ENCODE results near the gene NPM1.

Gene NPM1

GRCh38 chr5:171428168-171428696 lies 40.6 kb downstream of the NPM1 start:
- no peak for DNase-seq (ENCODE audit: low spot score)

GRCh38 chr5:171428809-171429542 lies 41.3 kb downstream of the NPM1 start:
- DNase-seq (ENCODE audit: low spot score) = no peak

GRCh38 chr5:171429543-171429910 lies 41.9 kb downstream of the NPM1 start:
- no peak for DNase-seq (ENCODE audit: low spot score)

- no peak for DNase-seq (ENCODE audit: low spot score)
Observed at GRCh38 chr5:171431251-171431777, 43.7 kb downstream of the NPM1 start.

- no peak for DNase-seq (ENCODE audit: low spot score)
Observed at GRCh38 chr5:171432076-171432475, 44.4 kb downstream of the NPM1 start.

- no peak for DNase-seq (ENCODE audit: low spot score)
Observed at GRCh38 chr5:171432583-171433351, 45.1 kb downstream of the NPM1 start.

GRCh38 chr5:171433352-171433698 lies 45.7 kb downstream of the NPM1 start:
- no peak for DNase-seq (ENCODE audit: low spot score)

- DNase-seq (ENCODE audit: low spot score) = no peak
Observed at GRCh38 chr5:171433982-171434676, 46.5 kb downstream of the NPM1 start.

GRCh38 chr5:171434874-171435273 lies 47.2 kb downstream of the NPM1 start:
- no peak for DNase-seq (ENCODE audit: low spot score)

GRCh38 chr5:171435908-171436307 lies 48.3 kb downstream of the NPM1 start:
- DNase-seq (ENCODE audit: low spot score) = no peak

- no peak for DNase-seq (ENCODE audit: low spot score)
Observed at GRCh38 chr5:171436804-171437285, 49.2 kb downstream of the NPM1 start.

- DNase-seq (ENCODE audit: low spot score) = no peak
Observed at GRCh38 chr5:171437286-171437821, 49.7 kb downstream of the NPM1 start.

GRCh38 chr5:171438738-171439137 lies 51.1 kb downstream of the NPM1 start:
- DNase-seq (ENCODE audit: low spot score) = no peak

- DNase-seq (ENCODE audit: low spot score) = no peak
Observed at GRCh38 chr5:171441246-171441791, 53.7 kb downstream of the NPM1 start.

- no peak for DNase-seq (ENCODE audit: low spot score)
Observed at GRCh38 chr5:171442287-171443042, 54.8 kb downstream of the NPM1 start.

GRCh38 chr5:171444582-171444981 lies 56.9 kb downstream of the NPM1 start:
- no peak for DNase-seq (ENCODE audit: low spot score)

- no peak for DNase-seq (ENCODE audit: low spot score)
Observed at GRCh38 chr5:171445644-171446516, 58.2 kb downstream of the NPM1 start.

GRCh38 chr5:171447226-171447625 lies 59.6 kb downstream of the NPM1 start:
- DNase-seq (ENCODE audit: low spot score) = no peak

- no peak for DNase-seq (ENCODE audit: low spot score)
Observed at GRCh38 chr5:171449426-171449825, 61.8 kb downstream of the NPM1 start.

Data from putamen (tissue), 1 donor.